Measurements from ENCODE around the gene KANTR. TPM values are rescaled to one million over a fixed set of nuclear protein-coding genes. Genes with fewer than 3 reads are reported as not detected.

Gene KANTR
- total and polyA plus RNA-seq, 2 experiments from 2014 or later: 6.4 to 15.5 TPM

DNA sequence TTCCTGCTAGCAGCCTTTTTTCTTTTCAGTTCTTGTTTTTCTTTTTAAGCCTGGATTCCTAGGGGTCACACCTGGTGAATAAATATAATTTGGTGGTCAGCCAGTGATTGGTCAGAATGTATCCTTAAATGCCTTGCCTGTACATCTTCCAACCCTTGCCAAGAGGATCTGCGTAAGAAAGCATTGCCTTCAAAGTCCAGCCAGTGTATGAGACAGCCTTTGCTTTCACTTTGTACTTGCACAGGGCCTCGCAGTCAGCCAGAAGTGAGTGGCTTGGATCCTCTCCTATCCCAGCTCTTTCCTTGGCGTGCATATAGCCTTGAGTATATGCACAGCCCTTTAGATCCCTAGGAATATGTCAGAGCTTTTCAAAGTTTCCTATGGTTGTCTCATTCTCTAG, 22.2 kb downstream of the KANTR start:
- H3K4me3 ChIP-seq: no peak overlapping the region
- Mint-ChIP-seq H3K4me1 (peaks cover 4% of the 10 kb centered on the region; the same call in 2 of the 3 replicates), H3K36me3 (ENCODE audit: low read depth) (peaks cover 2% of the 10 kb centered on the region; the same call in 2 of the 3 replicates), H3K9me3 (no peaks in the 10 kb centered on the region), H3K27ac (no peak overlapping the region), H3K4me3 (no peak overlapping the region), H3K27me3 (ENCODE audit: insufficient read depth, low read depth, poor library complexity) (peaks cover 2% of the 10 kb centered on the region)
- DNase-seq (ENCODE audit: low spot score) (no peak), ATAC-seq (no peak)
- no peaks in the 10 kb centered on the region for H3F3A ChIP-seq (replicated peaks; ENCODE audit: low read depth)
- no peaks in the 10 kb centered on the region; the same call in 1 of the 2 replicates for H4K20me1 ChIP-seq (replicated peaks; ENCODE audit: insufficient read depth)
- H2AFZ ChIP-seq: no peak overlapping the region
- no peaks in the 10 kb centered on the region for H3K4me1 ChIP-seq (ENCODE audit: insufficient read depth)
- no peak overlapping the region for H3K4me2 ChIP-seq
- H3K79me2 ChIP-seq (replicated peaks; ENCODE audit: insufficient read depth): no peaks in the 10 kb centered on the region
- H3K9me2 ChIP-seq (ENCODE audit: insufficient read depth): no peaks in the 10 kb centered on the region
- TF ChIP-seq NANOG (IDR thresholded peaks at IDR 0.05; ENCODE audit: borderline replicate concordance) (no peak), POLR2AphosphoS5 (IDR thresholded peaks at IDR 0.05; ENCODE audit: low read depth) (no peak), ZNF331 (CRISPR knock-in tag; IDR thresholded peaks at IDR 0.05; ENCODE audit: low read depth) (no peak), ZNF114 (CRISPR knock-in tag; IDR thresholded peaks at IDR 0.05) (no peak), CREB1 (CRISPR knock-in tag; IDR thresholded peaks at IDR 0.05; ENCODE audit: low read depth) (no peak), STAT1 (IDR thresholded peaks at IDR 0.05; ENCODE audit: unreplicated experiment) (no peak), JUNB (IDR thresholded peaks at IDR 0.05; ENCODE audit: unreplicated experiment) (no peak), EZH2 (IDR thresholded peaks at IDR 0.05; ENCODE audit: low read depth, unreplicated experiment) (no peak)
- TF ChIP-seq, protein P1, sequence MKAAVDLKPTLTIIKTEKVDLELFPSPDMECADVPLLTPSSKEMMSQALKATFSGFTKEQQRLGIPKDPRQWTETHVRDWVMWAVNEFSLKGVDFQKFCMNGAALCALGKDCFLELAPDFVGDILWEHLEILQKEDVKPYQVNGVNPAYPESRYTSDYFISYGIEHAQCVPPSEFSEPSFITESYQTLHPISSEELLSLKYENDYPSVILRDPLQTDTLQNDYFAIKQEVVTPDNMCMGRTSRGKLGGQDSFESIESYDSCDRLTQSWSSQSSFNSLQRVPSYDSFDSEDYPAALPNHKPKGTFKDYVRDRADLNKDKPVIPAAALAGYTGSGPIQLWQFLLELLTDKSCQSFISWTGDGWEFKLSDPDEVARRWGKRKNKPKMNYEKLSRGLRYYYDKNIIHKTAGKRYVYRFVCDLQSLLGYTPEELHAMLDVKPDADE (IDR thresholded peaks at IDR 0.05): no peak
- TF ChIP-seq, protein P2, sequence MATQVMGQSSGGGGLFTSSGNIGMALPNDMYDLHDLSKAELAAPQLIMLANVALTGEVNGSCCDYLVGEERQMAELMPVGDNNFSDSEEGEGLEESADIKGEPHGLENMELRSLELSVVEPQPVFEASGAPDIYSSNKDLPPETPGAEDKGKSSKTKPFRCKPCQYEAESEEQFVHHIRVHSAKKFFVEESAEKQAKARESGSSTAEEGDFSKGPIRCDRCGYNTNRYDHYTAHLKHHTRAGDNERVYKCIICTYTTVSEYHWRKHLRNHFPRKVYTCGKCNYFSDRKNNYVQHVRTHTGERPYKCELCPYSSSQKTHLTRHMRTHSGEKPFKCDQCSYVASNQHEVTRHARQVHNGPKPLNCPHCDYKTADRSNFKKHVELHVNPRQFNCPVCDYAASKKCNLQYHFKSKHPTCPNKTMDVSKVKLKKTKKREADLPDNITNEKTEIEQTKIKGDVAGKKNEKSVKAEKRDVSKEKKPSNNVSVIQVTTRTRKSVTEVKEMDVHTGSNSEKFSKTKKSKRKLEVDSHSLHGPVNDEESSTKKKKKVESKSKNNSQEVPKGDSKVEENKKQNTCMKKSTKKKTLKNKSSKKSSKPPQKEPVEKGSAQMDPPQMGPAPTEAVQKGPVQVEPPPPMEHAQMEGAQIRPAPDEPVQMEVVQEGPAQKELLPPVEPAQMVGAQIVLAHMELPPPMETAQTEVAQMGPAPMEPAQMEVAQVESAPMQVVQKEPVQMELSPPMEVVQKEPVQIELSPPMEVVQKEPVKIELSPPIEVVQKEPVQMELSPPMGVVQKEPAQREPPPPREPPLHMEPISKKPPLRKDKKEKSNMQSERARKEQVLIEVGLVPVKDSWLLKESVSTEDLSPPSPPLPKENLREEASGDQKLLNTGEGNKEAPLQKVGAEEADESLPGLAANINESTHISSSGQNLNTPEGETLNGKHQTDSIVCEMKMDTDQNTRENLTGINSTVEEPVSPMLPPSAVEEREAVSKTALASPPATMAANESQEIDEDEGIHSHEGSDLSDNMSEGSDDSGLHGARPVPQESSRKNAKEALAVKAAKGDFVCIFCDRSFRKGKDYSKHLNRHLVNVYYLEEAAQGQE (IDR thresholded peaks at IDR 0.05; ENCODE audit: unreplicated experiment): no peak
- TF ChIP-seq, protein P3, sequence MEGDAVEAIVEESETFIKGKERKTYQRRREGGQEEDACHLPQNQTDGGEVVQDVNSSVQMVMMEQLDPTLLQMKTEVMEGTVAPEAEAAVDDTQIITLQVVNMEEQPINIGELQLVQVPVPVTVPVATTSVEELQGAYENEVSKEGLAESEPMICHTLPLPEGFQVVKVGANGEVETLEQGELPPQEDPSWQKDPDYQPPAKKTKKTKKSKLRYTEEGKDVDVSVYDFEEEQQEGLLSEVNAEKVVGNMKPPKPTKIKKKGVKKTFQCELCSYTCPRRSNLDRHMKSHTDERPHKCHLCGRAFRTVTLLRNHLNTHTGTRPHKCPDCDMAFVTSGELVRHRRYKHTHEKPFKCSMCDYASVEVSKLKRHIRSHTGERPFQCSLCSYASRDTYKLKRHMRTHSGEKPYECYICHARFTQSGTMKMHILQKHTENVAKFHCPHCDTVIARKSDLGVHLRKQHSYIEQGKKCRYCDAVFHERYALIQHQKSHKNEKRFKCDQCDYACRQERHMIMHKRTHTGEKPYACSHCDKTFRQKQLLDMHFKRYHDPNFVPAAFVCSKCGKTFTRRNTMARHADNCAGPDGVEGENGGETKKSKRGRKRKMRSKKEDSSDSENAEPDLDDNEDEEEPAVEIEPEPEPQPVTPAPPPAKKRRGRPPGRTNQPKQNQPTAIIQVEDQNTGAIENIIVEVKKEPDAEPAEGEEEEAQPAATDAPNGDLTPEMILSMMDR (conservative IDR thresholded peaks at IDR 0.05; ENCODE audit: low read depth in 2 of 2): no peak
- H3K27me3 ChIP-seq (ENCODE audit: insufficient read depth): no peaks in the 10 kb centered on the region
- no peak overlapping the region for H3K27ac ChIP-seq (ENCODE audit: low read depth)
- no peaks in the 10 kb centered on the region for H3K36me3 ChIP-seq (ENCODE audit: insufficient read depth)
